Endodermal cell (in vitro differentiated cells): ENCODE results near the gene LRPAP1. TPM values are rescaled to one million over a fixed set of nuclear protein-coding genes. Genes with fewer than 3 reads are reported as not detected.

Experiments used
- DNase-seq: peaks from one replicate; pipeline ENCODE4 v3.0.0-alpha.2; 2017
- H3K27ac ChIP-seq: 2 replicates; pipeline ENCODE4 v1.5.1; 2013; ENCODE audit warnings: mild to moderate bottlenecking, low read depth, low read length, moderate library complexity
- H3K27me3 ChIP-seq: 2 replicates; pipeline ENCODE4 v1.6.1; 2013; ENCODE audit warnings: mild to moderate bottlenecking, low read length, moderate library complexity; ENCODE audit not compliant: insufficient read depth, control insufficient read depth, poor library complexity, severe bottlenecking
- H3K36me3 ChIP-seq: 2 replicates; pipeline ENCODE4 v1.7.0; 2013; ENCODE audit warnings: mild to moderate bottlenecking, low read length, moderate library complexity; ENCODE audit not compliant: control insufficient read depth, insufficient read depth
- H3K4me1 ChIP-seq: one replicate; pipeline ENCODE4 v1.7.0; 2013; ENCODE audit warnings: low read length; ENCODE audit not compliant: control insufficient read depth, insufficient read depth
- H3K4me3 ChIP-seq: 2 replicates; pipeline ENCODE4 v1.5.1; 2013; ENCODE audit warnings: mild to moderate bottlenecking, low read length, moderate library complexity
- H3K9ac ChIP-seq: 2 replicates; pipeline ENCODE4 v1.6.1; 2013; ENCODE audit warnings: mild to moderate bottlenecking, low read length, moderate library complexity; ENCODE audit not compliant: poor library complexity, severe bottlenecking; ENCODE audit errors: extremely low read depth
- H3K9me3 ChIP-seq: 2 replicates; pipeline ENCODE4 v1.6.1; 2013; ENCODE audit warnings: mild to moderate bottlenecking, low read length, moderate library complexity; ENCODE audit not compliant: control insufficient read depth
- H3K27ac Mint-ChIP-seq: 2 replicates; pipeline ENCODE4 v1.8.0; 2020; ENCODE audit warnings: mixed read lengths
- H3K27me3 Mint-ChIP-seq: 2 replicates; pipeline ENCODE4 v1.8.0; 2021; ENCODE audit warnings: mild to moderate bottlenecking, mixed read lengths; ENCODE audit not compliant: insufficient read depth
- H3K36me3 Mint-ChIP-seq: 2 replicates; pipeline ENCODE4 v1.8.0; 2020; ENCODE audit warnings: low read depth, mixed read lengths
- H3K4me1 Mint-ChIP-seq: 2 replicates; pipeline ENCODE4 v1.8.0; 2020; ENCODE audit warnings: mixed read lengths
- H3K4me3 Mint-ChIP-seq: 2 replicates; pipeline ENCODE4 v1.8.0; 2020; ENCODE audit warnings: mild to moderate bottlenecking, moderate library complexity, mixed read lengths
- H3K9me3 Mint-ChIP-seq: 2 replicates; pipeline ENCODE4 v1.8.0; 2020; ENCODE audit warnings: mild to moderate bottlenecking, mixed read lengths
- WGBS, 2 experiments: methylation state at CpG; one replicate each; pipeline versions ENCODE4 v1.1.5 to v1.1.7; 2013; ENCODE audit warnings: missing lambda C conversion rate in 2 of 2, mixed read lengths in 1 of 2; ENCODE audit not compliant: insufficient coverage in 1 of 2, insufficient read length in 1 of 2; 5-methylcytosine and 5-hydroxymethylcytosine counted together
- total RNA-seq, 2 donors: library from RNA; stranded (reverse); fragmentation: NEBNext Ultra II Directional in 1 of 2; extraction: Animal tissue kit (Norgen Biotek cat#: 25700) in 1 of 2; gene quantifications; 2 replicates in 1 of 2; 3 replicates in 1 of 2; pipeline ENCODE4 v1.2.1, GENCODE V29; 2021
- TF ChIP-seq, protein P1 (sequence below): fragments of 200-600 bp; sonication (generic); conservative IDR thresholded peaks from 2 replicates; pipeline ENCODE4 v1.5.0; 2021; ENCODE audit warnings: antibody characterized with exemption, mild to moderate bottlenecking

Gene LRPAP1
- total RNA-seq, 2 donors from 2014 or later, result 111 to 129 TPM

DNA sequence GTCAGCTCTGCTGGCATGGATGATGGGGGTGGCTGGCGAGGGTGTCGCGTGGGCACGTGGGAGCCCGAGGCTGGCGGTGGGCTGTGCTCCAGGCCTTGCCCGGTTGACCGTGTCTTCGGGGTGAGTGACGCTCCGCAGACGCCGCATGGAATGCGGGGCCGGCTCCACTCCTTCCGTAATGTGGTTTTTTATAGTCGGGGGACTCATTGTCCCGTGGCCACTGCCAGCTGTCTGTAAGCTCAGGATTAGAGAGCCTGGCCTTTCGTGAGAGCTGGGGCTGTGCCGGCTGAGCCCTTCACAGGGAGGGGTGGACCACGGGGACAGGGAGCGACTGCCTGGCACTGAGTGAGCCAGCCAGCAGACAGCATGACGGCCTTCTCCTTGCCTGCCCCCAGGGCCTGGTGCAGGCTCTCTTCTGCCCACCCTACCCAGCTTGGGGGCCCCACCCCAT, 48.7 kb downstream of the LRPAP1 start:
- Mint-ChIP-seq H3K4me3 (no peak overlapping the region), H3K27ac (no peak overlapping the region), H3K36me3 (no peaks in the 10 kb centered on the region), H3K27me3 (peaks cover 43% of the 10 kb centered on the region), H3K4me1 (peaks cover 20% of the 10 kb centered on the region), H3K9me3 (no peaks in the 10 kb centered on the region)
- H3K9ac ChIP-seq, result no peak overlapping the region
- H3K36me3 ChIP-seq, result no peaks in the 10 kb centered on the region
- H3K27me3 ChIP-seq, result peaks cover 10% of the 10 kb centered on the region
- H3K4me1 ChIP-seq, result no peaks in the 10 kb centered on the region
- H3K4me3 ChIP-seq, result no peak overlapping the region
- TF ChIP-seq, protein P1, sequence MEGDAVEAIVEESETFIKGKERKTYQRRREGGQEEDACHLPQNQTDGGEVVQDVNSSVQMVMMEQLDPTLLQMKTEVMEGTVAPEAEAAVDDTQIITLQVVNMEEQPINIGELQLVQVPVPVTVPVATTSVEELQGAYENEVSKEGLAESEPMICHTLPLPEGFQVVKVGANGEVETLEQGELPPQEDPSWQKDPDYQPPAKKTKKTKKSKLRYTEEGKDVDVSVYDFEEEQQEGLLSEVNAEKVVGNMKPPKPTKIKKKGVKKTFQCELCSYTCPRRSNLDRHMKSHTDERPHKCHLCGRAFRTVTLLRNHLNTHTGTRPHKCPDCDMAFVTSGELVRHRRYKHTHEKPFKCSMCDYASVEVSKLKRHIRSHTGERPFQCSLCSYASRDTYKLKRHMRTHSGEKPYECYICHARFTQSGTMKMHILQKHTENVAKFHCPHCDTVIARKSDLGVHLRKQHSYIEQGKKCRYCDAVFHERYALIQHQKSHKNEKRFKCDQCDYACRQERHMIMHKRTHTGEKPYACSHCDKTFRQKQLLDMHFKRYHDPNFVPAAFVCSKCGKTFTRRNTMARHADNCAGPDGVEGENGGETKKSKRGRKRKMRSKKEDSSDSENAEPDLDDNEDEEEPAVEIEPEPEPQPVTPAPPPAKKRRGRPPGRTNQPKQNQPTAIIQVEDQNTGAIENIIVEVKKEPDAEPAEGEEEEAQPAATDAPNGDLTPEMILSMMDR, result no peak
- no peaks in the 10 kb centered on the region for H3K9me3 ChIP-seq
- DNase-seq, result no peak
- WGBS, 2 experiments, result 93 to 98% methylated on average over 15 to 23 of the region's 23 CpGs
- no peak overlapping the region for H3K27ac ChIP-seq

DNA sequence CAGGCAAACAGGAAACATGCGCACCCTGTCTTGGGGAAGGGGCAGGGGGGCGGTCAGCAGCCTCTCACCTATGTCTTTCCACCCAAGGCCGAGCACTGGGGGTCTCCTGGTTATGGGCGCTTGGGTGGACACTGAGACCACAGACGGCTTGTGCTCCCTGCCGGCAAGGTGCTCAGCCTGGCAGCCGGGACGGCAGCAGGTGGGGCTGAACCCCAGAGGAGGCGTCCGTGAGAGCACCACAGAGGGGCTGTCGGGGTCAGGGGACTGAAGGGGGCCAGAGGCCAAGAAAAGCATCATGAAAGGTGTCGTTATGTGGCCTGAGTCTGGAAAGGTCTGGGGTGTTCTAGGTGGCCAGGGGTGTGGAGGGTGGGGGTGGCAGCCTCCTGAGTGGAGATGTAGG, 49.5 kb downstream of the LRPAP1 start:
- Histone ChIP-seq H3K4me3 (no peak overlapping the region), H3K4me1 (no peaks in the 10 kb centered on the region), H3K27me3 (peaks cover 8% of the 10 kb centered on the region), H3K27ac (no peak overlapping the region), H3K9me3 (no peaks in the 10 kb centered on the region), H3K36me3 (no peaks in the 10 kb centered on the region), H3K9ac (no peak overlapping the region)
- DNase-seq, result no peak
- Mint-ChIP-seq H3K9me3 (no peaks in the 10 kb centered on the region), H3K4me3 (no peak overlapping the region), H3K4me1 (peaks cover 20% of the 10 kb centered on the region), H3K27ac (no peak overlapping the region), H3K27me3 (peaks cover 38% of the 10 kb centered on the region), H3K36me3 (no peaks in the 10 kb centered on the region)
- TF ChIP-seq, protein P1, result no peak
- WGBS, 2 experiments, result 92 to 93% methylated on average over 9 to 12 of the region's 12 CpGs

DNA sequence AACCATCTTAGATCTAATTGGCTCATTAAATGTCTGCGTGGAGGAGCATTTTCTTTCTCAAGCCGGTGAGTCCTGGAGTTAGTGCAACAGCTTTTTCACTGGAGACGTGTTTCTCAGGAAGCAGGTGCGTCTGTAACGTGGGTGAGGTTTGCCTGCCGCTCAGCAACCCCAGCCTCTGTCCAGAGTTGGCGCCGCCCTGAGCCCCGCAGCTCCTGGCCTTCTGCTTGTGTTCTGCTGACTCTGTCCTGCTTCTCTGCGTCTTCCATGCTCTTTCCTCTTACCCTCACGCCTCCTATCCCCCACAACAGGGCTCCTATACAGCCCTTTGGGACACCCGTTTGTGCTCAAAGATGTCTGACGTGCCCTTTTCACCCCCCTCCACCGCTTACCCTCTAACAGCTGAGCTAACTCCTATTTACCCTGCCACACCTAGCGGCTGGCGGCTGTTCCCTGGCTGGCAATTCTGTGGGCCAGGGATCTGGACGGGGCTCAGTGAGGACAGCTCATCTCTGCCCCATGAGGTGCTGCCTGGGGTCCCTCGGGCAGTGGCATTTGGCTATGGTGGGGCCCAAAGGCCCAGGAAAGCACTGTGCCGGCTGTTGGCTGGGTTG, 50.3 kb downstream of the LRPAP1 start:
- H3K27ac Mint-ChIP-seq, result no peak overlapping the region
- Histone ChIP-seq H3K27me3 (no peaks in the 10 kb centered on the region), H3K4me1 (no peaks in the 10 kb centered on the region), H3K4me3 (no peak overlapping the region), H3K27ac (no peak overlapping the region), H3K9ac (no peak overlapping the region), H3K9me3 (no peaks in the 10 kb centered on the region), H3K36me3 (no peaks in the 10 kb centered on the region)
- WGBS, 2 experiments, result 64 to 79% methylated on average over 14 to 19 of the region's 19 CpGs
- no peak overlapping the region for H3K4me3 Mint-ChIP-seq
- H3K9me3 Mint-ChIP-seq, result no peaks in the 10 kb centered on the region
- H3K27me3 Mint-ChIP-seq, result peaks cover 34% of the 10 kb centered on the region
- H3K4me1 Mint-ChIP-seq, result peaks cover 20% of the 10 kb centered on the region
- DNase-seq, result no peak
- TF ChIP-seq, protein P1, result no peak
- H3K36me3 Mint-ChIP-seq, result no peaks in the 10 kb centered on the region
